MM.1S (cell line): ENCODE data around the gene PCDH7.

ENCODE experiments used
- DNase-seq: peaks from one replicate; pipeline ENCODE4 v3.0.0-alpha.2; 2015
- H2AFZ ChIP-seq: fragments of 300-600 bp; sonication (generic); 2 replicates; pipeline ENCODE4 v1.6.0; 2016; ENCODE audit warnings: antibody characterized with exemption, low read length
- H3F3A ChIP-seq: fragments of 300-600 bp; sonication (generic); 2 replicates; pipeline ENCODE4 v1.6.1; 2016; ENCODE audit warnings: mild to moderate bottlenecking, antibody characterized with exemption, low read length, moderate library complexity, mixed read lengths; ENCODE audit not compliant: insufficient read depth
- H3K27ac ChIP-seq: fragments of 300-600 bp; sonication (generic); 2 replicates; pipeline ENCODE4 v1.5.1; 2016; ENCODE audit warnings: mild to moderate bottlenecking, low read length
- H3K27me3 ChIP-seq: fragments of 300-600 bp; sonication (generic); replicated peaks from 2 replicates; pipeline ENCODE4 v1.6.0; 2016; ENCODE audit warnings: low read length; ENCODE audit not compliant: insufficient read depth
- H3K36me3 ChIP-seq: fragments of 300-600 bp; sonication (generic); replicated peaks from 2 replicates; pipeline ENCODE4 v1.6.1; 2016; ENCODE audit warnings: mild to moderate bottlenecking, low read length, mixed read lengths; ENCODE audit not compliant: insufficient read depth
- H3K4me1 ChIP-seq: fragments of 300-600 bp; sonication (generic); 2 replicates; pipeline ENCODE4 v1.6.1; 2016; ENCODE audit warnings: low read length, mixed read lengths
- H3K4me2 ChIP-seq: fragments of 300-600 bp; sonication (generic); 2 replicates; pipeline ENCODE4 v1.6.0; 2016; ENCODE audit warnings: low read depth, low read length
- H3K4me3 ChIP-seq: fragments of 300-600 bp; sonication (generic); 2 replicates; pipeline ENCODE4 v1.5.1; 2016; ENCODE audit warnings: low read length, mixed read lengths
- H3K79me2 ChIP-seq: fragments of 300-600 bp; sonication (generic); 2 replicates; pipeline ENCODE4 v1.6.1; 2016; ENCODE audit warnings: mixed run types, low read length, mixed read lengths
- H3K9ac ChIP-seq: fragments of 300-600 bp; sonication (generic); 2 replicates; pipeline ENCODE4 v1.6.1; 2016; ENCODE audit warnings: low read length, mixed read lengths
- H3K9me2 ChIP-seq: fragments of 300-600 bp; sonication (generic); replicated peaks from 2 replicates; pipeline ENCODE4 v1.6.1; 2016; ENCODE audit warnings: mild to moderate bottlenecking, low read length, mixed read lengths; ENCODE audit not compliant: insufficient read depth
- H3K9me3 ChIP-seq: fragments of 300-600 bp; sonication (generic); replicated peaks from 2 replicates; pipeline ENCODE4 v1.6.1; 2016; ENCODE audit warnings: mild to moderate bottlenecking, low read length, mixed read lengths; ENCODE audit not compliant: insufficient read depth
- H4K20me1 ChIP-seq: fragments of 300-600 bp; sonication (generic); 2 replicates; pipeline ENCODE4 v1.6.1; 2016; ENCODE audit warnings: mild to moderate bottlenecking, low read length, moderate library complexity, mixed read lengths; ENCODE audit not compliant: insufficient read depth
- CTCF ChIP-seq: fragments of 300-600 bp; sonication (generic); IDR thresholded peaks from 2 replicates; pipeline ENCODE4 v1.5.1; 2016; ENCODE audit warnings: antibody characterized with exemption, low read length, mixed read lengths
- EZH2 ChIP-seq: fragments of 300-600 bp; sonication (generic); optimal IDR thresholded peaks from 2 replicates; pipeline ENCODE3; 2017; ENCODE audit warnings: low read depth, mild to moderate bottlenecking, antibody characterized with exemption, low read length, mixed read lengths
- EZH2phosphoT487 ChIP-seq: fragments of 300-600 bp; sonication (generic); IDR thresholded peaks from 2 replicates; pipeline ENCODE4 v1.6.1; 2018; ENCODE audit warnings: antibody characterized with exemption, low read length

PCDH7 gene

GRCh38 chr4:30769093-30769492 is 48.9 kb downstream of the PCDH7 start:
- no peaks in the 10 kb centered on the region for H3K79me2 ChIP-seq
- no peak overlapping the region for H3K27ac ChIP-seq
- H3K36me3 ChIP-seq = no peaks in the 10 kb centered on the region
- no peaks in the 10 kb centered on the region for H3F3A ChIP-seq
- no peak overlapping the region for H3K4me3 ChIP-seq
- DNase-seq = no peak
- no peaks in the 10 kb centered on the region for H3K9me2 ChIP-seq
- H4K20me1 ChIP-seq = no peaks in the 10 kb centered on the region
- H2AFZ ChIP-seq = no peak overlapping the region
- H3K9me3 ChIP-seq = no peaks in the 10 kb centered on the region
- no peaks in the 10 kb centered on the region for H3K27me3 ChIP-seq
- peaks cover 4% of the 10 kb centered on the region for H3K4me1 ChIP-seq
- H3K4me2 ChIP-seq = no peak overlapping the region
- TF ChIP-seq EZH2phosphoT487 (no peak), CTCF (no peak), EZH2 (no peak)
- H3K9ac ChIP-seq = no peak overlapping the region

- no peak overlapping the region for H3K4me2 ChIP-seq
- TF ChIP-seq EZH2phosphoT487 = no peak
- no peak for TF ChIP-seq EZH2
- no peak for TF ChIP-seq CTCF
- no peaks in the 10 kb centered on the region for H3K9me3 ChIP-seq
- H3K4me3 ChIP-seq = no peak overlapping the region
- no peak overlapping the region for H3K9ac ChIP-seq
- no peaks in the 10 kb centered on the region for H3K36me3 ChIP-seq
- H3K79me2 ChIP-seq = no peaks in the 10 kb centered on the region
- no peak for DNase-seq
- H3F3A ChIP-seq = no peaks in the 10 kb centered on the region
- no peaks in the 10 kb centered on the region for H3K9me2 ChIP-seq
- no peaks in the 10 kb centered on the region for H3K4me1 ChIP-seq
- H3K27ac ChIP-seq = no peak overlapping the region
- H4K20me1 ChIP-seq = no peaks in the 10 kb centered on the region
- no peak overlapping the region for H2AFZ ChIP-seq
- no peaks in the 10 kb centered on the region for H3K27me3 ChIP-seq
These were observed 49.9 kb downstream of the PCDH7 start for GRCh38 chr4:30770049-30770549.

GRCh38 chr4:30770812-30771211 is 50.6 kb downstream of the PCDH7 start:
- no peak overlapping the region for H3K27ac ChIP-seq
- no peak for DNase-seq
- no peaks in the 10 kb centered on the region for H3K36me3 ChIP-seq
- H3K4me2 ChIP-seq = no peak overlapping the region
- no peaks in the 10 kb centered on the region for H3K9me3 ChIP-seq
- no peaks in the 10 kb centered on the region for H3K4me1 ChIP-seq
- H3F3A ChIP-seq = no peaks in the 10 kb centered on the region
- H3K79me2 ChIP-seq = no peaks in the 10 kb centered on the region
- H3K9me2 ChIP-seq = no peaks in the 10 kb centered on the region
- H4K20me1 ChIP-seq = no peaks in the 10 kb centered on the region
- H2AFZ ChIP-seq = no peak overlapping the region
- no peaks in the 10 kb centered on the region for H3K27me3 ChIP-seq
- H3K9ac ChIP-seq = no peak overlapping the region
- no peak overlapping the region for H3K4me3 ChIP-seq
- TF ChIP-seq EZH2phosphoT487 (no peak), CTCF (no peak), EZH2 (no peak)
